AG10803 (cell line): ENCODE results near the gene TMEM132C.
"Not testable (repeated sequence)": the region's sequence is repeated elsewhere in the genome, so short reads cannot be mapped to it uniquely, and the experiment has no call there.

ENCODE experiments used
- DNase-seq: peaks from one replicate; pipeline ENCODE4 v3.0.0; 2010; ENCODE audit warnings: low read depth
- H3K4me3 ChIP-seq: 2 replicates; pipeline ENCODE4 v1.5.1; 2011; ENCODE audit warnings: mild to moderate bottlenecking, low read length, control low read depth
- CTCF ChIP-seq: conservative IDR thresholded peaks from 2 replicates; pipeline ENCODE4 v1.5.1; 2011; ENCODE audit warnings: mild to moderate bottlenecking, low read length, control low read depth, inconsistent platforms

The TMEM132C gene

GRCh38 chr12:128467882-128468281 lies 200.9 kb downstream of the TMEM132C start:
- no peak for TF ChIP-seq CTCF
- no peak for DNase-seq
- H3K4me3 ChIP-seq = no peak overlapping the region

- no peak for TF ChIP-seq CTCF
- H3K4me3 ChIP-seq = no peak overlapping the region
- no peak for DNase-seq
Measured at GRCh38 chr12:128468926-128469325, 202.0 kb downstream of the TMEM132C start.

- no peak overlapping the region for H3K4me3 ChIP-seq
- no peak for DNase-seq
- TF ChIP-seq CTCF = no peak
Measured at GRCh38 chr12:128471491-128471890, 204.5 kb downstream of the TMEM132C start.

GRCh38 chr12:128474916-128475315 lies 207.9 kb downstream of the TMEM132C start:
- no peak for TF ChIP-seq CTCF
- DNase-seq = no peak

DNA sequence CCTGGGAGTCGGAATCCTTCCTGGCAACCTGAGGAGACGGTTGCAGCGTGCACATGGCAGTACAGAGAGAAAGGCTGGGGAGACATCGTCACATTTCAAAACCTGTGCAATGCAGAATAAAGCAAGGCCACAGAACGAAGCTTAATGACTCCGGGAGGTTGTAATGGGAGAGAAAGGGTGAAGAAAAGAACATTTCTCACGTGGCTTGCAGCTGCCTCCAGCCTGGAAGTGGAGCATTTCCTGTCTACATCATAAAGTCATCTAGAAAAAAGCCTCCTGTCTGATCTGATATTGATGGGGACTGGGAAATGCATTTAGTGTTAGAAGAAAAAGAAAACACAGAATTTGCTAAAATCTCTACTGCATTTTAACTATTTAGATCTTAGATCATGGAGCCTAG lies 209.3 kb downstream of the TMEM132C start:
- DNase-seq = no peak
- no peak overlapping the region for H3K4me3 ChIP-seq
- TF ChIP-seq CTCF = no peak

More at GRCh38 chr12:128474916-128475315, 207.9 kb downstream of the TMEM132C start:
- no peak overlapping the region for H3K4me3 ChIP-seq

- H3K4me3 ChIP-seq = no peak overlapping the region
- no peak for DNase-seq
- TF ChIP-seq CTCF = no peak
Measured at GRCh38 chr12:128483526-128484255, 216.7 kb downstream of the TMEM132C start.

- not testable (repeated sequence) for H3K4me3 ChIP-seq, DNase-seq
Measured at GRCh38 chr12:128497376-128497775, 230.4 kb downstream of the TMEM132C start.
